Right lobe of liver (tissue), 6 donors: Measurements from ENCODE around the gene IFT43. TPM values are rescaled to one million over a fixed set of nuclear protein-coding genes. Genes with fewer than 3 reads are reported as not detected.

Source experiments
- ATAC-seq, 4 donors: fragments of 200-7000 bp; cut with Tn5 transposase; one replicate each; pipeline ENCODE4 v1.9.1; 2020; ENCODE audit warnings: mild to moderate bottlenecking in 4 of 4, moderate library complexity in 4 of 4
- DNase-seq, 3 donors: peaks; one replicate each; pipeline ENCODE4 v3.0.0-alpha.2; 2020
- H3K27ac ChIP-seq, 3 donors: fragments of 200-600 bp; one replicate each; pipeline ENCODE4 v1.8.0; 2022
- H3K27me3 ChIP-seq, 2 donors: fragments of 200-600 bp; one replicate each; pipeline ENCODE4 v1.8.0; 2022
- H3K36me3 ChIP-seq, 4 donors: fragments of 200-600 bp; sonication (generic) in 1 of 4; one replicate each; pipeline versions ENCODE4 v1.5.1 to v1.8.0; 2017 to 2022; ENCODE audit warnings: control low read depth in 1 of 4
- H3K4me1 ChIP-seq, 4 donors: fragments of 200-600 bp; sonication (generic) in 1 of 4; one replicate each; pipeline versions ENCODE4 v1.5.1 to v1.8.0; 2017 to 2022; ENCODE audit warnings: control low read depth in 1 of 4
- H3K4me3 ChIP-seq, 3 donors: fragments of 200-600 bp; one replicate each; pipeline ENCODE4 v1.8.0; 2022
- H3K9me3 ChIP-seq, 4 donors: fragments of 200-600 bp; sonication (generic) in 1 of 4; one replicate each; pipeline versions ENCODE4 v1.5.1 to v1.8.0; 2017 to 2022; ENCODE audit warnings: control low read depth in 1 of 4
- CTCF ChIP-seq, 4 donors: fragments of 200-600 bp in 3 of 4; fragments of 450-650 bp in 1 of 4; IDR thresholded peaks; one replicate each; pipeline versions ENCODE4 v1.5.1 to v1.8.0; 2016 to 2022; ENCODE audit warnings: antibody characterized with exemption in 4 of 4, mild to moderate bottlenecking in 2 of 4
- POLR2A ChIP-seq: fragments of 450-650 bp; IDR thresholded peaks from one replicate; pipeline ENCODE4 v1.6.1; 2017; ENCODE audit warnings: antibody characterized with exemption, mild to moderate bottlenecking
- WGBS: methylation state at CpG from one replicate; pipeline ENCODE4 v1.1.6; 2018; ENCODE audit warnings: low coverage, low lambda C conversion rate; ENCODE audit not compliant: insufficient coverage; ENCODE audit errors: missing lambda C conversion rate; 5-methylcytosine and 5-hydroxymethylcytosine counted together
- intact Hi-C, 2 donors: fragments of 100-400 bp; cut with DNase I; formaldehyde crosslinking; loops; one replicate each; pipeline versions ENCODE4 v1.11.2 to v1.14.1; 2022
- total RNA-seq, 6 experiments: library from RNA; depleted of rRNA in 2 of 6; stranded (reverse); fragments of >200 nt in 2 of 6; fragmentation: NEBNext Ultra II Directional in 3 of 6; extraction: Animal tissue kit (Norgen Biotek cat#: 25700) in 3 of 6; gene quantifications; one replicate each; pipeline versions ENCODE4 v1.1.0 to v1.2.4, GENCODE V29; 2016 to 2023
- donor health status: DM: no; HTN: yes; CAD: no.
- donor health status: DM: no; HTN: no; CAD: no.
- donor health status: DM: no; HTN: no; CAD: no.
- donor health status: DM: no; HTN: yes; CAD: no.
- donor health status: DM: no; HTN: yes; CAD: no.

The IFT43 gene
- total RNA-seq, 6 experiments from 2014 or later, result 13.8 to 36.6 (median 20.7) TPM

GRCh38 chr14:76015191-76015590 lies 29.6 kb downstream of the IFT43 start:
- intact Hi-C loops, result no loop called here
- no peak for ATAC-seq

GRCh38 chr14:76015668-76016067 lies 30.1 kb downstream of the IFT43 start:
- Histone ChIP-seq H3K27me3 (no peaks in the 10 kb centered on the region), H3K4me3 (no peak overlapping the region), H3K9me3 (no peaks in the 10 kb centered on the region), H3K27ac (no peak overlapping the region), H3K4me1 (peaks cover 0 to 14% (median 7%) of the 10 kb centered on the region in 4 donors), H3K36me3 (peaks cover 0 to 2% (median 0%) of the 10 kb centered on the region in 4 donors)
- intact Hi-C loops, result no loop called here
- WGBS, result 70% methylated on average over 1 of the region's 1 CpG
- DNase-seq, result no peak
- ATAC-seq, result no peak
- no peak for TF ChIP-seq POLR2A
- no peak for TF ChIP-seq CTCF (IDR thresholded peaks at IDR 0.05)

More at GRCh38 chr14:76015191-76015590, 29.6 kb downstream of the IFT43 start:
- no peak for DNase-seq
- no peak overlapping the region for H3K27ac ChIP-seq
- H3K4me1 ChIP-seq, result peaks cover 0 to 14% (median 7%) of the 10 kb centered on the region in 4 donors
- no peaks in the 10 kb centered on the region for H3K27me3 ChIP-seq
- no peak overlapping the region for H3K4me3 ChIP-seq
- TF ChIP-seq CTCF (IDR thresholded peaks at IDR 0.05) (no peak), POLR2A (no peak)
- peaks cover 0 to 2% (median 0%) of the 10 kb centered on the region in 4 donors for H3K36me3 ChIP-seq
- no peaks in the 10 kb centered on the region for H3K9me3 ChIP-seq
- WGBS, result 100% methylated on average over 1 of the region's 1 CpG

- intact Hi-C loops, result no loop called here
- Histone ChIP-seq H3K9me3 (no peaks in the 10 kb centered on the region), H3K27me3 (no peaks in the 10 kb centered on the region), H3K27ac (no peak overlapping the region), H3K36me3 (peaks cover 0 to 16% (median 0%) of the 10 kb centered on the region in 4 donors), H3K4me1 (no peaks in the 10 kb centered on the region), H3K4me3 (no peak overlapping the region)
- no peak for TF ChIP-seq CTCF (IDR thresholded peaks at IDR 0.05)
- TF ChIP-seq POLR2A, result no peak
- no peak for DNase-seq
- peak in 1 of 4 donors; percentile 45 for ATAC-seq
- WGBS, result 66% methylated on average over 2 of the region's 2 CpGs
Measured at GRCh38 chr14:76019676-76020075, 34.1 kb downstream of the IFT43 start.

GRCh38 chr14:76022991-76023390 lies 37.4 kb downstream of the IFT43 start:
- Histone ChIP-seq H3K9me3 (no peaks in the 10 kb centered on the region), H3K36me3 (peaks cover 0 to 16% (median 0%) of the 10 kb centered on the region in 4 donors), H3K4me3 (no peak overlapping the region), H3K27ac (no peak overlapping the region), H3K27me3 (no peaks in the 10 kb centered on the region), H3K4me1 (no peaks in the 10 kb centered on the region)
- ATAC-seq (no peak), DNase-seq (no peak)
- WGBS, result 92% methylated on average over 2 of the region's 2 CpGs
- intact Hi-C loops, result no loop called here
- TF ChIP-seq POLR2A (no peak), CTCF (IDR thresholded peaks at IDR 0.05) (no peak)

GRCh38 chr14:76023757-76024156 lies 38.2 kb downstream of the IFT43 start:
- no peaks in the 10 kb centered on the region for H3K4me1 ChIP-seq
- no peaks in the 10 kb centered on the region for H3K9me3 ChIP-seq
- no peak for TF ChIP-seq CTCF (IDR thresholded peaks at IDR 0.05)
- TF ChIP-seq POLR2A, result no peak
- no peaks in the 10 kb centered on the region for H3K27me3 ChIP-seq
- WGBS, result 73% methylated on average over 1 of the region's 1 CpG
- H3K36me3 ChIP-seq, result peaks cover 0 to 16% (median 0%) of the 10 kb centered on the region in 4 donors
- no peak overlapping the region for H3K4me3 ChIP-seq
- H3K27ac ChIP-seq, result no peak overlapping the region
- DNase-seq (no peak), ATAC-seq (no peak)
- intact Hi-C loops, result no loop called here
